Measurements from ENCODE around the gene KISS1.

DNA sequence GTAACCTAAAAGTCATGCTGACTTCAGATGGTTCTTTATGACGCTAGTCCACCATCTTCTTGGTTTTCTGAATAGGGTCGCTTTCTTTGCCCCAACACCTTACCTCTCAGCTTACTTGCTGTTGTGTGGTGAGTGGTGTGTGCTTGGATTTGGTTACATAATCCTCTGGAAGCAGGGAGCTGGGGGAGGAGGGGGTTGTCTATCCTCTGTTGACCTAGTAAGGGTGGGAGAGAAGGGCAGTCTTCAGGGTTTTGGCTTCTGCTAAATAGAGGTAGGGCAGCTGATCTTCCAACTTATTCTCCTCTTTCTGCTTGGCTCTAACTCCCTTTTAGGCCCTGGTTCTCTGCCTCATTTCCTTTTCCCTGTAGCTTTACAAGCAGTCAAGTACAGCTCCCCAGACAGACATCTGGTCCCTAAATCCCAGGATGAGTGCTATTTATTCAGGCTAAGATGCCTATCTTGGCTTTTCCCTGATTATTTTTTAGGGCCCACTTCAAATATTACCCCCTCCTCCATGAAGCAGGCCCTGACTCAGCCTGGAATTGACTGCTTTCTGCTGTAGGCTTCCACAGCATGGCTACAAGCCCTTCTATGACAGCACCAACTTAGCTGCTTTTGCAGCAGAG is 23.8 kb downstream of the KISS1 start:
- TF ChIP-seq MAZ (IDR thresholded peaks at IDR 0.05; ENCODE audit: borderline replicate concordance, low read depth, low read length) (no peak), BHLHE40 (IDR thresholded peaks at IDR 0.05; ENCODE audit: low read depth, low read length) (no peak), POLR2A (IDR thresholded peaks at IDR 0.05; ENCODE audit: low read depth, low read length) (no peak), CHD1 (IDR thresholded peaks at IDR 0.05; ENCODE audit: low read depth, low read length) (no peak), FOS (IDR thresholded peaks at IDR 0.05; ENCODE audit: low read depth, low read length) (no peak), RCOR1 (IDR thresholded peaks at IDR 0.05; ENCODE audit: insufficient replicate concordance, low read length) (no peak), MAFK (IDR thresholded peaks at IDR 0.05; ENCODE audit: low read depth, low read length) (no peak), SMC3 (IDR thresholded peaks at IDR 0.05; ENCODE audit: low read depth, low read length) (no peak), MXI1 (IDR thresholded peaks at IDR 0.05; ENCODE audit: borderline replicate concordance, low read depth, low read length) (no peak)
- TF ChIP-seq, protein P1, sequence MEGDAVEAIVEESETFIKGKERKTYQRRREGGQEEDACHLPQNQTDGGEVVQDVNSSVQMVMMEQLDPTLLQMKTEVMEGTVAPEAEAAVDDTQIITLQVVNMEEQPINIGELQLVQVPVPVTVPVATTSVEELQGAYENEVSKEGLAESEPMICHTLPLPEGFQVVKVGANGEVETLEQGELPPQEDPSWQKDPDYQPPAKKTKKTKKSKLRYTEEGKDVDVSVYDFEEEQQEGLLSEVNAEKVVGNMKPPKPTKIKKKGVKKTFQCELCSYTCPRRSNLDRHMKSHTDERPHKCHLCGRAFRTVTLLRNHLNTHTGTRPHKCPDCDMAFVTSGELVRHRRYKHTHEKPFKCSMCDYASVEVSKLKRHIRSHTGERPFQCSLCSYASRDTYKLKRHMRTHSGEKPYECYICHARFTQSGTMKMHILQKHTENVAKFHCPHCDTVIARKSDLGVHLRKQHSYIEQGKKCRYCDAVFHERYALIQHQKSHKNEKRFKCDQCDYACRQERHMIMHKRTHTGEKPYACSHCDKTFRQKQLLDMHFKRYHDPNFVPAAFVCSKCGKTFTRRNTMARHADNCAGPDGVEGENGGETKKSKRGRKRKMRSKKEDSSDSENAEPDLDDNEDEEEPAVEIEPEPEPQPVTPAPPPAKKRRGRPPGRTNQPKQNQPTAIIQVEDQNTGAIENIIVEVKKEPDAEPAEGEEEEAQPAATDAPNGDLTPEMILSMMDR (conservative IDR thresholded peaks at IDR 0.05; ENCODE audit: low read depth, low read length) = no peak
- TF ChIP-seq, protein P2, sequence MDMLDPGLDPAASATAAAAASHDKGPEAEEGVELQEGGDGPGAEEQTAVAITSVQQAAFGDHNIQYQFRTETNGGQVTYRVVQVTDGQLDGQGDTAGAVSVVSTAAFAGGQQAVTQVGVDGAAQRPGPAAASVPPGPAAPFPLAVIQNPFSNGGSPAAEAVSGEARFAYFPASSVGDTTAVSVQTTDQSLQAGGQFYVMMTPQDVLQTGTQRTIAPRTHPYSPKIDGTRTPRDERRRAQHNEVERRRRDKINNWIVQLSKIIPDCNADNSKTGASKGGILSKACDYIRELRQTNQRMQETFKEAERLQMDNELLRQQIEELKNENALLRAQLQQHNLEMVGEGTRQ (IDR thresholded peaks at IDR 0.05; ENCODE audit: low read depth, low read length) = no peak

Data from IMR-90 (cell line).